Right cardiac atrium (tissue), 5 donors: ENCODE data around the gene TXNDC5. TPM values are rescaled to one million over a fixed set of nuclear protein-coding genes. Genes with fewer than 3 reads are reported as not detected.
"Not testable (repeated sequence)": the region's sequence is repeated elsewhere in the genome, so short reads cannot be mapped to it uniquely, and the experiment has no call there.

ENCODE experiments used
- ATAC-seq, 2 donors: fragments of 200-7000 bp; cut with Tn5 transposase; one replicate each; pipeline versions ENCODE4 v1.8.0 to v1.9.1; 2020; ENCODE audit warnings: moderate library complexity in 2 of 2, mild to moderate bottlenecking in 1 of 2
- DNase-seq, 3 donors: peaks; one replicate each; pipeline ENCODE4 v3.0.0-alpha.2; 2020
- H3K27ac ChIP-seq: one replicate; pipeline ENCODE4 v1.5.1; 2013; ENCODE audit warnings: mild to moderate bottlenecking, low read length, control low read depth, moderate library complexity
- H3K27me3 ChIP-seq: one replicate; pipeline ENCODE4 v1.6.1; 2013; ENCODE audit not compliant: control insufficient read depth, insufficient read depth
- H3K4me1 ChIP-seq: one replicate; pipeline ENCODE4 v1.6.1; 2013; ENCODE audit warnings: low read length; ENCODE audit not compliant: control insufficient read depth, insufficient read depth
- H3K4me3 ChIP-seq: one replicate; pipeline ENCODE4 v1.5.1; 2013; ENCODE audit warnings: low read length, control low read depth
- H3K9me3 ChIP-seq: one replicate; pipeline ENCODE4 v1.6.1; 2013; ENCODE audit warnings: low read length; ENCODE audit not compliant: control insufficient read depth
- WGBS: extraction: QIAGEN DNeasy Blood & Tissue Kit; methylation state at CpG from one replicate; pipeline ENCODE4 v1.1.7; 2013; 5-methylcytosine and 5-hydroxymethylcytosine counted together
- intact Hi-C, 4 donors: fragments of 100-400 bp; cut with DNase I; formaldehyde crosslinking; loops; one replicate each; pipeline versions ENCODE4 v1.11.0 to v1.14.0; 2022 to 2023
- polyA plus RNA-seq: library from polyadenylated mRNA; stranded (reverse); fragments of 200-250 nt; gene quantifications from one replicate; pipeline ENCODE4 v1.2.3, GENCODE V29; 2013
- total RNA-seq, 4 donors: library from RNA; stranded (reverse); fragmentation: NEBNext Ultra II Directional; extraction: Animal tissue kit (Norgen Biotek cat#: 25700); gene quantifications; one replicate each; pipeline ENCODE4 v1.2.1, GENCODE V29; 2021
- donor health status: healthy with polysubstance abuse.
- donor health status: DM: no; HTN: yes; CAD: no.
- donor health status: DM: no; HTN: no; CAD: no.
- donor health status: DM: no; HTN: yes; CAD: no; lungs with severe emphysema.
- donor health status: DM: yes; HTN: yes; CAD: no.

Gene TXNDC5
- total and polyA plus RNA-seq, 5 donors: 38.2 to 59.5 (median 56.8) TPM

DNA sequence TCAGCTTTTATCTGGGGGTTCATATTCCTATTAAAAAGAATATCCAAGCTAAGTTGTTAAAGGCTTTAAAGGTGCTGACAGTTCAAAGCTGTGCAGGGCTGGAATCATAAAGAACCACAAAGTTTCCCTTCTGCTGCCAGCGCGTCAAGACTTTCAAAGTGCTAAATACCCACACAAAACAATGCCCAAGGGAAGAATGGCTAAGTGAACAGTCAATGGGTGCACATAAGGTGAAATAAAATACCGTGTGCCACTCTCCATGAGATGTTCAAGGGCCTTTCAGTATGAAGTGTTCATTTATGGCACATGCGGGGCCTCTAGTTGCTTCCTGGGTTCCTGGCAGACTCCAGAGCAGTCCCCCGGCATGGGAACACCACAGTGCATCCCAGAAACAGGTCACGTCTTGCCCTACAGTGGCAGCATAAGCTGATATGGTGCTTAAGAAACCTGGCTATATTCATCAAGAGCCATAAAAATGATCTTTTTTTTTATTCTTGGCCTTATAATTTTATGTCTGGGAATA is 14.1 kb downstream of the TXNDC5 start:
- intact Hi-C loops: no loop called here
- ATAC-seq (no peak), DNase-seq (no peak)
- Histone ChIP-seq H3K27ac (no peak overlapping the region), H3K4me3 (no peak overlapping the region), H3K4me1 (no peaks in the 10 kb centered on the region), H3K9me3 (no peaks in the 10 kb centered on the region), H3K27me3 (no peaks in the 10 kb centered on the region)
- 94% methylated on average over 6 of the region's 6 CpGs for WGBS

DNA sequence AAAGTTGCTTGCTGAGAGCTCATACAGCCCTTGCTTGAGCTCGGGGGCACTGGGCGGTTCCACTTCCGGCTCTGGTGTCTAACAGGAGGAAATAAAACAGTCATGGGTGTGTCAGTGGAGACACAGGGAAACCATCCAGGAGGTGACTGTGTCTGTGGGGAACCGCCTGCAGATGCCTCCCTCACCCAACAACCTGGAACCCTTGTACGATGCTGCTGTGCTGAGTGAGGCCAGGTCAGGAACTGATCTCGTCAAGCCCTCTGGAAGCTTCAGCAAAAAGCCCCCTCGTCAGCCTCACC is 15.5 kb downstream of the TXNDC5 start:
- no peak for DNase-seq
- ATAC-seq: no peak
- Histone ChIP-seq H3K4me1 (peaks cover 2% of the 10 kb centered on the region), H3K9me3 (no peaks in the 10 kb centered on the region), H3K27me3 (no peaks in the 10 kb centered on the region), H3K4me3 (no peak overlapping the region), H3K27ac (no peak overlapping the region)
- WGBS: 81% methylated on average over 7 of the region's 7 CpGs
- intact Hi-C loops: no loop called here

DNA sequence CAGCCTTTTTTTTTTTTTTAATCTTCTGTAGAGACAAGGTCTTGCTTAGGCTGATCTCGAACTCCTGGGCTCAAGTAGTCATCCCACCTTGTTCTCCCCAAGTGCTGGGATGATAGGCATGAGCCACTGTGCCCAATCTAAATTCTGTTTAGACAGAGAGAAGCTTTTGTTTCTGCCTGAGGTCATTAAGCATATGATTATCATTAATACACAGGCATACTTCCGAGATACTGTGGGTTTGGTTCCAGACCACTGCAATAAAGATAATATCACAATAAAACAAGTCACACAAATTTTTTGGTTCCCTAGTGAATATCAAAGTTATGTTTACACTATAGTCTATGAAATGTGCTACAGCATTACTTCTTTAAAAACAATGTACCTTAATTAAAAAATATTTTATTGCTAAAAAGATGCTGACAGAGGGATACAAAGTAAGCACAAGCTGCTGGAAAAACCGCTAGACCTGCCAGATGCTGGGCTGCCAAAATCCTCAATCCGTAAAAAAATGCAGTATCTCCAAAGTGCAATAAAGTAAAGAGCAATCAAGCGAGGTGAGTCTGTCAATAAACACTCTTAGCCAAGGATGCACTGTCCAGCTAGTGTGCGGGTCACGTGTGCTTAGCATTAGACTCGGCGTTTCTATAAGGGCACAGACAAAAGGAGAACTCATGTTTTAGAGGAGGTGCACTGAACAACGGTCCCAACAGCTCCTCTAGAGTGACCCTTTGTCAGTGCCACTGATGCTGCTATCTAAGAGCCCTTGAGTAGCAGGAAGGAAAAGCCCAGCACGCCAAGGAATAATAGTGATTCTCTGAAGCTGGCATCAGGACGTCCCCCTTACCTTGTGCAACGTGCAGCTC is 16.1 kb downstream of the TXNDC5 start:
- no peak for ATAC-seq
- Histone ChIP-seq H3K9me3 (no peaks in the 10 kb centered on the region), H3K4me1 (peaks cover 2% of the 10 kb centered on the region), H3K27ac (no peak overlapping the region), H3K27me3 (no peaks in the 10 kb centered on the region), H3K4me3 (no peak overlapping the region)
- intact Hi-C loops: no loop called here
- WGBS: 79% methylated on average over 13 of the region's 13 CpGs
- DNase-seq: no peak

DNA sequence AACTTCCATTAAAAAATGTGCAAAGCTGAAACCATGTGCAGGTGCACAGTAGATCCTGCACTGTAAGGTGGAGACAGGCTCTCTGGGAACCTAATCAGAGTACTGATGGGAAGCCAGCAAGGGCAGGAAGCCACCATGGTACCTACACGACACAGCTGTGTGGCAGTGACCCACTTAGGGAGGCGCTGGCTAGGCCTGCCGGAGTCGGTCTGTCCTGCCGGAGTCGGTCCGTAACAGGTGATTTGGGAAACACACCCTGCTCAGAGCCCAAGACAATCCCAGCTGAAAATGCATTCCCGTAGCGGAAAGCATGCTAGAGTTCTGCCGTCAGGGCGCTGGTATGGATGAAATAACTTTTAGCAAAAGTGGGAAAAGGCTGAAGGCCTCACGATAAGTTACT is 17.2 kb downstream of the TXNDC5 start:
- no peak overlapping the region for H3K27ac ChIP-seq
- ATAC-seq: no peak
- no peaks in the 10 kb centered on the region for H3K27me3 ChIP-seq
- H3K9me3 ChIP-seq: no peaks in the 10 kb centered on the region
- 90% methylated on average over 12 of the region's 12 CpGs for WGBS
- H3K4me3 ChIP-seq: no peak overlapping the region
- H3K4me1 ChIP-seq: peaks cover 2% of the 10 kb centered on the region
- intact Hi-C loops: no loop called here
- DNase-seq: no peak

DNA sequence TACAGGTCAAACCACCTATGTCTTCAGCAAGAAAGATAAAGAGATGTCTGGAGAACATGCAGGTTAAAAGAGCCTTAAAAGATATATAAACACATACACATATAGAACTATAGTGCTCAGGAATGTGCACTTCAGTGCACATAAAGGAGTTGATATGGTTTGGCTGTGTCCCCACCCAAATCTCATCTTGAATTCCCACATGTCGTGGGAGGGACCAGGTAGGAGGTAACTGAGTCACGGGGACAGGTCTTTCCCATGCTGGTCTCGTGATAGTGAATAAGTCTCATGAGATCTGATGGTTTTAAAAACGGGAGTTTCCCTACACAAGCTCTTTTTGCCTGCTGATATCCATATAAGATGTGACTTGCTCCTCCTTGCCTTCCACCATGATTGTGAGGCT is 18.2 kb downstream of the TXNDC5 start:
- WGBS: 95% methylated on average over 4 of the region's 4 CpGs
- DNase-seq, ATAC-seq, H3K27me3 ChIP-seq, intact Hi-C loops, H3K27ac ChIP-seq, H3K4me1 ChIP-seq, H3K9me3 ChIP-seq, H3K4me3 ChIP-seq: not testable (repeated sequence)

DNA sequence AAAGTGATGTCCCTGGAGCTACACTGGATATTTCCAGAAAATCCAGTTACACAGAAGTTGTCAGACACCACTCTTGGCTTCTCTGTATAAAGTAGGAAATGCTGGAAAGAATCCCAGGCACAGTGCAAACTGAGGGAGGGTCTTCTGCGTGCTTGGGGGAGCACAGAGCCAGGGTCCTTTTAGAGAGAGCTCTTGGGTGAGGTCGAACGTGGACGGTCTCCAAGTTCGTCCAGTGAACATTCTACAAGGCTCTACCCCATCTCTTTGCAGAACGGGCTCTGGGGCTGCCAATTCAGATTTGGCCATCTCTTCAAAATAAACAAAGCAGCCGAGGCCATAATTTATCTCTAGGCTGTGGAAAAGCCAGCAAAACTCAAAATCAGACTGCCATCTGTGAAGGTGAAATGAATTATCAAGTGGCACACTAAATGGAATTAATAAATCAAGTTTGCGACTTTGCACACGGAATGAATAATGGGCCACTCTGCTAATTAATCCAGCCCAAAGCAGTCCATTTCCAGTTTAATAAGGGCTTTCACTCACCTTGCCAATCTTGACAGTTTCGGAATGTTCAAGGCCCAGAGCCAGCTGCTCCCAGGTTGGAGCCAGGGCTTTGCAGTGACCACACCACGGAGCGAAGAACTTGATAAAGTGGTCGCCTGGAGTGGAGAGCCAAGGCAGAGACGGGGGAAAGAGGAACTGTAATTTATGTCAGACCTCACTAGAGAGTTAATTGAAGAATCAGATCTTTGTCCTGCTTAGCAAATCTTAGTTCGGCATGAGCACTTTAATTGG is 19.3 kb downstream of the TXNDC5 start:
- intact Hi-C loops: no loop called here
- H3K4me3 ChIP-seq: no peak overlapping the region
- no peaks in the 10 kb centered on the region for H3K27me3 ChIP-seq
- peak in 2 of 3 donors; percentile 66 to 88 for DNase-seq
- 59% methylated on average over 15 of the region's 15 CpGs for WGBS
- peak; percentile 48 to 83 for ATAC-seq
- peaks cover 2% of the 10 kb centered on the region for H3K4me1 ChIP-seq
- no peak overlapping the region for H3K27ac ChIP-seq
- H3K9me3 ChIP-seq: no peaks in the 10 kb centered on the region

DNA sequence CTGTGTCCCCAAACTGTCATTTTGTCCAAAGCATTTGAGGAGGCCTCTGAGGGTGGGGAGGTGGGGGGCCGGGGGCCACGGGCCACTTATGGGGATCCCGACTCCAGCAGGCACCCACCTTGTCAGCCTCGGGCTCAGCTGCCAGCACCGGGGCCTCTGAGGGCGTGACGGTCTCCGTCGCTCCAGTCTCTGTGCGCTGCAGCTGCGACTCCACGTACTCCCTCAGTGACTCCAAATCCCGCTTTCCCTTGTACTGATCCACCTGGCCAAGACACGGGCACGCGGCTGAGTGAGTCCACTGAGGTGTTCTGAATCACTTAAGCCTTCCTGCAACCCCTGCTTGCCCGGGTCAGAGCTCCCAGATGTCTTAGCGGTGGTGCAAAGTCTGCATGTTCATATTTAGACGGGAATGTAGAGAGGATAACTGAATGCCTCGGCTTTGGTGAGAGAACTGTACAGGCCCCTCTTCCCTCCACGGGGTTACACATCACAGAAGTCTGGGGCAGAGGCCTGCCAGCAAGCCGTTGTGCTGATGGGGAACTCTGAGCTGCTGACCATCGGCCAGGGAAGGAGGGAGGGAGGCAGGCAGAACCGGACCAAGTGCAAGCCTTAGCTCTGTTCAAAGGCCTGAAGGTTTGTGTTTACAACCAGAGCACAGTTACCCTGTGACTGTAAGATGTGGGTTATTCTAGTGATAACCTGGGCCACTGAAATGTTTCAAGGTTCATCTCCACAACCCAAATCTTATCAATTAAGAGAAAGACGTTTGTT is 21.8 kb downstream of the TXNDC5 start:
- DNase-seq (no peak), ATAC-seq (no peak)
- no peaks in the 10 kb centered on the region for H3K27me3 ChIP-seq
- no peak overlapping the region for H3K27ac ChIP-seq
- H3K4me3 ChIP-seq: no peak overlapping the region
- intact Hi-C loops: no loop called here
- peaks cover 2% of the 10 kb centered on the region for H3K4me1 ChIP-seq
- 93% methylated on average over 25 of the region's 25 CpGs for WGBS
- no peaks in the 10 kb centered on the region for H3K9me3 ChIP-seq

DNA sequence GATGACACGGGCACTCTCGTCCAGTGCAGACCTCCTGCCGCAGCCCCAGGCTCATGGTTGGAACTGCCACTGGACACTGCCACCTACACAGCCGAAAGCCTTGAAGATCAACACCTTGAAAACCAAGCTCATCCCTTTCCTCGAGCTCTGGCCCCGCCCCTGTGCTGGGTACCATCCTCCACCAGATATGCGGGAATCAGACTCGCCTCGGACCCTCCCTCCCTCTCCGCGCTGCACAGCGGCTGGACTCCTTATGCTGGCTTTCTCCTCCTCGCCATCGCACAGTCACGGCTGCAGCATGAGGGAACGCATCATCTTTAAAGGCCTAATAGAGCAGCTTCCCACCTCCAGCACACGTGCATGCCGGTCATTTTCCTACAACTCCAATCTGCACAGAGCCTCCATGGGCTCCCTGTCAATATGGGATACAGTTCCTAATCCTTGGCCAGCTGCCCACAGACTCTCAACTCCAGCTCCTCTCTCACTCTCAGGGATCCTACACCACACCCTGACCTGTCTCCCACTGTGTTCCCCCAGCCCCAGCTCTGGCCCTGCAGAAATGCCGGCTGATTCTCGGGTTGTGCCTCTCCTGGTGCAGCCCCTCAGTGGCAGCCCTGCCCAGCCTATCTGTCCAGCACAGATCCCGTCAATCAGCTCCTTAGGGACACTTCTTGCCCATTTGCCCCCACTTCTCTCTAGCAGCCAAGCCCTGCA is 23.2 kb downstream of the TXNDC5 start:
- H3K27ac ChIP-seq: no peak overlapping the region
- H3K9me3 ChIP-seq: no peaks in the 10 kb centered on the region
- H3K27me3 ChIP-seq: no peaks in the 10 kb centered on the region
- WGBS: 95% methylated on average over 21 of the region's 21 CpGs
- DNase-seq (no peak), ATAC-seq (no peak)
- no peak overlapping the region for H3K4me3 ChIP-seq
- peaks cover 2% of the 10 kb centered on the region for H3K4me1 ChIP-seq
- intact Hi-C loops: no loop called here

DNA sequence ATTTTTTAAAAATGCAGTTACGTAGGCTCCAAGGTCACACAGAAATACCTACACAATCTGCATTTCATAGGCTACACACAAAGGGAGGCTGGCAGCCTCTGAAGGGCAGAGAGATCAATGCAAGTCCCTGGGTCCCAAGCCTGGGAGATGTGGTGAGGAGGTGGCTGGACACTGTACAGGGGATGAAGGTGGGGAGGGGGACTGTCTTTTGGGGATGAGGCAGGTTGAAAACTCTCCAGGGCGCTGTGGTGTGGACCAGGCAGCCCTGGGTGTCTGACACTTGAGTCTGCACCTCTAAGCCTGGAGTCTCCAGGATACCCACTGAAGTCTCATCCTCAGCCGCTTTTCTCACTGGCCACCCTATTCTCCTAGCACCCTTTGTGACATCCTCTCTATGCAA is 24.5 kb downstream of the TXNDC5 start:
- Histone ChIP-seq H3K4me3 (no peak overlapping the region), H3K27me3 (no peaks in the 10 kb centered on the region), H3K9me3 (no peaks in the 10 kb centered on the region), H3K4me1 (peaks cover 2% of the 10 kb centered on the region), H3K27ac (no peak overlapping the region)
- intact Hi-C loops: no loop called here
- ATAC-seq (no peak), DNase-seq (no peak)
- 98% methylated on average over 3 of the region's 3 CpGs for WGBS

DNA sequence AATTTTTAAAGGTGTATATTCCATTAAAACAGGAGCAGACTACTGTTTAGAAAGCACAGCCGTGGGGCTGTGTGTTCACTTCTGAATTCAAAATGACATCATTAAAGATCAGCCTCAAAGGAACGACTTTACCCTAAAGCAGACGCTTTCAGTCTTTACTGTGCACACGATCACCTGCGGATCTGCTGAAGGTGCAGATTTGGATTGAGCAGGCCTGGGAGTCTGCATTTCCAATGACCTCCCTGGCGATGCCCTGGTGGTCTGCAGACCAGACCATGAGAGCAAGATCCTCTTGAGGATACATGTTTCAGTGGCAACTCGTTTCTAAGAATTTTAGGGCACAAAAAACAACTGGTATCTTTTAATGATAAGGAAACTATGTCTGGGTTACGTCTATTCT is 27.2 kb downstream of the TXNDC5 start:
- no peaks in the 10 kb centered on the region for H3K4me1 ChIP-seq
- no peaks in the 10 kb centered on the region for H3K9me3 ChIP-seq
- intact Hi-C loops: no loop called here
- no peaks in the 10 kb centered on the region for H3K27me3 ChIP-seq
- DNase-seq (no peak), ATAC-seq (no peak)
- no peak overlapping the region for H3K4me3 ChIP-seq
- no peak overlapping the region for H3K27ac ChIP-seq
- 77% methylated on average over 8 of the region's 8 CpGs for whole genome bisulfite sequencing
